SU-DHL-6 (cell line): ENCODE data around the gene SLC35A5.

Source experiments
- H2AFZ ChIP-seq: fragments of 200-600 bp; sonication (generic); 2 replicates; pipeline ENCODE4 v1.6.1; 2014; ENCODE audit warnings: low read depth, mild to moderate bottlenecking, moderate library complexity, mixed read lengths, antibody characterized with exemption, low read length; ENCODE audit not compliant: severe bottlenecking
- H3F3A ChIP-seq: fragments of 200-600 bp; shearing (Covaris generic); 2 replicates; pipeline ENCODE4 v1.6.0; 2016; ENCODE audit warnings: antibody characterized with exemption, mild to moderate bottlenecking; ENCODE audit not compliant: insufficient read depth
- H3K27ac ChIP-seq: fragments of 200-600 bp; sonication (generic); 2 replicates; pipeline ENCODE4 v1.5.1; 2016; ENCODE audit warnings: low read depth, mild to moderate bottlenecking, low read length, moderate library complexity, mixed read lengths
- H3K27me3 ChIP-seq: fragments of 200-600 bp; sonication (generic), shearing (Covaris generic); 2 replicates; pipeline ENCODE4 v1.6.0; 2014; ENCODE audit warnings: mild to moderate bottlenecking, low read length
- H3K36me3 ChIP-seq: fragments of 200-600 bp; sonication (generic); 2 replicates; pipeline ENCODE4 v1.6.1; 2014; ENCODE audit warnings: mild to moderate bottlenecking, low read length, mixed read lengths
- H3K4me2 ChIP-seq: fragments of 300-600, 200-600 bp; shearing (Covaris generic), sonication (generic); 2 replicates; pipeline ENCODE4 v1.6.0; 2014; ENCODE audit warnings: low read length, low read depth, mild to moderate bottlenecking; ENCODE audit not compliant: poor library complexity, severe bottlenecking
- H3K4me3 ChIP-seq: fragments of 200-600 bp; sonication (generic); 2 replicates; pipeline ENCODE4 v1.5.1; 2014; ENCODE audit warnings: antibody characterized with exemption, low read length, mild to moderate bottlenecking, mixed read lengths; ENCODE audit not compliant: insufficient read depth, poor library complexity, severe bottlenecking
- H3K79me2 ChIP-seq: fragments of 200-600 bp; sonication (generic); 2 replicates; pipeline ENCODE4 v1.6.1; 2014; ENCODE audit warnings: mild to moderate bottlenecking, low read length, moderate library complexity; ENCODE audit not compliant: insufficient read depth
- H3K9ac ChIP-seq: fragments of 200-600 bp; sonication (generic); 2 replicates; pipeline ENCODE4 v1.7.0; 2014; ENCODE audit warnings: mild to moderate bottlenecking, low read length
- H3K9me2 ChIP-seq: fragments of 200-600 bp; sonication (generic); replicated peaks from 2 replicates; pipeline ENCODE4 v1.6.1; 2014; ENCODE audit warnings: low read length; ENCODE audit not compliant: insufficient read depth
- H3K9me3 ChIP-seq: fragments of 200-600 bp; sonication (generic); 2 replicates; pipeline ENCODE4 v1.6.1; 2014; ENCODE audit warnings: low read length, mixed read lengths; ENCODE audit not compliant: insufficient read depth
- H4K20me1 ChIP-seq: fragments of 200-600 bp; sonication (generic); 2 replicates; pipeline ENCODE4 v1.6.1; 2014; ENCODE audit warnings: low read depth, mild to moderate bottlenecking, antibody characterized with exemption, low read length, moderate library complexity, mixed read lengths
- EZH2phosphoT487 ChIP-seq: fragments of 200-600 bp; sonication (generic), shearing (Covaris generic); conservative IDR thresholded peaks from 2 replicates; pipeline ENCODE4 v1.6.1; 2018; ENCODE audit warnings: mild to moderate bottlenecking, antibody characterized with exemption, low read length, moderate library complexity, mixed read lengths
- TF ChIP-seq, protein P1 (sequence below): fragments of 200-600 bp; sonication (generic); IDR thresholded peaks from one replicate; pipeline ENCODE4 v1.5.1; 2017; ENCODE audit warnings: antibody characterized with exemption, mild to moderate bottlenecking, low read length, moderate library complexity; ENCODE audit not compliant: insufficient read depth, poor library complexity, severe bottlenecking

SLC35A5 gene

GRCh38 chr3:112627919-112628466, 66.1 kb downstream of the SLC35A5 start:
- no peak overlapping the region for H3K9ac ChIP-seq
- H3K4me2 ChIP-seq, result no peak overlapping the region
- H3K9me3 ChIP-seq, result no peaks in the 10 kb centered on the region
- H3K9me2 ChIP-seq, result no peaks in the 10 kb centered on the region
- H3K4me3 ChIP-seq, result no peak overlapping the region
- H3K27ac ChIP-seq, result no peak overlapping the region
- no peaks in the 10 kb centered on the region for H3K79me2 ChIP-seq
- no peak overlapping the region for H2AFZ ChIP-seq
- H3K27me3 ChIP-seq, result no peaks in the 10 kb centered on the region
- H3K36me3 ChIP-seq, result no peaks in the 10 kb centered on the region
- no peaks in the 10 kb centered on the region for H3F3A ChIP-seq
- TF ChIP-seq EZH2phosphoT487, result no peak
- TF ChIP-seq, protein P1, sequence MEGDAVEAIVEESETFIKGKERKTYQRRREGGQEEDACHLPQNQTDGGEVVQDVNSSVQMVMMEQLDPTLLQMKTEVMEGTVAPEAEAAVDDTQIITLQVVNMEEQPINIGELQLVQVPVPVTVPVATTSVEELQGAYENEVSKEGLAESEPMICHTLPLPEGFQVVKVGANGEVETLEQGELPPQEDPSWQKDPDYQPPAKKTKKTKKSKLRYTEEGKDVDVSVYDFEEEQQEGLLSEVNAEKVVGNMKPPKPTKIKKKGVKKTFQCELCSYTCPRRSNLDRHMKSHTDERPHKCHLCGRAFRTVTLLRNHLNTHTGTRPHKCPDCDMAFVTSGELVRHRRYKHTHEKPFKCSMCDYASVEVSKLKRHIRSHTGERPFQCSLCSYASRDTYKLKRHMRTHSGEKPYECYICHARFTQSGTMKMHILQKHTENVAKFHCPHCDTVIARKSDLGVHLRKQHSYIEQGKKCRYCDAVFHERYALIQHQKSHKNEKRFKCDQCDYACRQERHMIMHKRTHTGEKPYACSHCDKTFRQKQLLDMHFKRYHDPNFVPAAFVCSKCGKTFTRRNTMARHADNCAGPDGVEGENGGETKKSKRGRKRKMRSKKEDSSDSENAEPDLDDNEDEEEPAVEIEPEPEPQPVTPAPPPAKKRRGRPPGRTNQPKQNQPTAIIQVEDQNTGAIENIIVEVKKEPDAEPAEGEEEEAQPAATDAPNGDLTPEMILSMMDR, result no peak
- no peaks in the 10 kb centered on the region for H4K20me1 ChIP-seq

- Histone ChIP-seq H3K9ac (no peak overlapping the region), H3K4me3 (no peak overlapping the region), H3K9me2 (no peaks in the 10 kb centered on the region), H4K20me1 (no peaks in the 10 kb centered on the region), H3K36me3 (no peaks in the 10 kb centered on the region), H3K27me3 (no peaks in the 10 kb centered on the region), H3K79me2 (no peaks in the 10 kb centered on the region), H3K27ac (no peak overlapping the region), H3K4me2 (no peak overlapping the region), H3F3A (no peaks in the 10 kb centered on the region), H3K9me3 (no peaks in the 10 kb centered on the region), H2AFZ (no peak overlapping the region)
- no peak for TF ChIP-seq EZH2phosphoT487
- TF ChIP-seq, protein P1, result no peak
Observed at GRCh38 chr3:112629425-112629824, 67.6 kb downstream of the SLC35A5 start.

- Histone ChIP-seq H4K20me1 (no peaks in the 10 kb centered on the region), H3K4me2 (no peak overlapping the region), H3K4me3 (no peak overlapping the region), H3K9me2 (no peaks in the 10 kb centered on the region), H3F3A (no peaks in the 10 kb centered on the region), H3K79me2 (no peaks in the 10 kb centered on the region), H3K9me3 (no peaks in the 10 kb centered on the region), H3K36me3 (no peaks in the 10 kb centered on the region), H3K27me3 (no peaks in the 10 kb centered on the region), H3K9ac (no peak overlapping the region), H3K27ac (no peak overlapping the region), H2AFZ (no peak overlapping the region)
- TF ChIP-seq, protein P1, result no peak
- no peak for TF ChIP-seq EZH2phosphoT487
Observed at GRCh38 chr3:112631257-112631656, 69.4 kb downstream of the SLC35A5 start.
